COLO668 (cell line): ENCODE results near the gene KCNJ3.

ENCODE experiments used
- DNase-seq: peaks from one replicate; lab custom pipeline; 2025; ENCODE audit not compliant: unreplicated experiment; lab: John Stamatoyannopoulos, UW

KCNJ3 gene

DNA sequence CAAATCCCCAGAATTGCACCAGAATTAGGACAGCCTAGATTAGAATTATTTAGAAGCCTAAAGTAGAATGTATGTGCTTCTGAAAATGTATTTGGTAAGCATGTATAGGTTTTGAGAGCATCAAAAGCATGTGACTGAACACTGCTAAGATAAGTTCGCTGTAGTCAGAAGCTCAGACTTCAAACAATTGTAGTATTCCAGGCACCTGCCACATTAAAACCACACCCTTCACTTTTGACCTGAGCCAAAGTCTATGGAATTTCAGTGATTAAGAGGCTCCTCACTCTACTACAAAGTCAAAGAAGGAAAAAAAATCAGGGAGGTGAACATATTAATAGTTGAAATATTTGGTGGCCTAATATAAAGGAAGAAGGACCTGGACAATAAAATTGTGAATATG, 8.2 kb downstream of the KCNJ3 start:
- no peak for DNase-seq

DNA sequence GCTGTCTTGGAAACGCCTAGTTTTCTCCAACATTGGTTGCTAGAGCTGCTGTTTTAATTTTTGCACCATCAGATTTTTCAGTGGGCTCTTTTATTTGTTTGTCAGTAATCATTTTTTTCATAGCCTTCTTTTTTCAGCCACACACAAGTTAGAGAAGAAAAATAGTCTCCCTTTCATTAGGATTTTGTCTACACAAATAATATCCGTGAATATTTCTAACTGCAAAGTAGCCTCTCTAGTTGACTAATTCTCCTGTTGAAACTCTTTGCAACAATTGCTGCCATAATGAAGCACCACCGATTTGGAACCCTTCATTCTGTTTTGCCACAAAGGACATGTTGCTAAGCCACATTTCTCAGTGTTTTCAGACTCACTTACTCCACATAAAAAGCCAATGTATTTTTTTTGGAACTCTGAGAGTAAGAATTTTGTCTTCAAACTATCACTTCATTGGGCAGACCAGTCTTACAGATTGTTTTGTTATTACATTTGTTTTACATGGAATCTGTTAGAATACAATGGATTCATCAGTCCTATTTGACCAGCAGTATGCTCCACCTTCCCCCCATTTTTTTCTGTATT, 9.6 kb downstream of the KCNJ3 start:
- no peak for DNase-seq

DNA sequence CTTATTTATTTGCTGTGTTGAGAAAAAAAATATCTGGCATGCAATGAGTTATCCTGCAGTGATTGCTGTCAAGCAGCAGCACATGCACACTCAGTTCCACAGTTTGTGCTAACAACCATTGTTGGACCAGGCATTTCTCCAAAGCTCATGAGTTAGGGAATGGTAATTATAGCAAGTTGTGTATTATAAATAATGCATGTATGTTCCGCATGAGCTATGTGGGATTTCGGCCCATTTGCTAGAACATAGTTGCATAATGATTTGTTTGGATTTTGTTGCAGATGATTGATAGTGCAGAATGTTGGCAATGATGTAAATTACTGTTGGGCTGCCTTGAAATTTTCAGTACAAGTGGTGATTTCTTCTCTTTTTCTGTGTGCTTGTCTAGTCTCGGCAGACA, 10.7 kb downstream of the KCNJ3 start:
- no peak for DNase-seq

DNA sequence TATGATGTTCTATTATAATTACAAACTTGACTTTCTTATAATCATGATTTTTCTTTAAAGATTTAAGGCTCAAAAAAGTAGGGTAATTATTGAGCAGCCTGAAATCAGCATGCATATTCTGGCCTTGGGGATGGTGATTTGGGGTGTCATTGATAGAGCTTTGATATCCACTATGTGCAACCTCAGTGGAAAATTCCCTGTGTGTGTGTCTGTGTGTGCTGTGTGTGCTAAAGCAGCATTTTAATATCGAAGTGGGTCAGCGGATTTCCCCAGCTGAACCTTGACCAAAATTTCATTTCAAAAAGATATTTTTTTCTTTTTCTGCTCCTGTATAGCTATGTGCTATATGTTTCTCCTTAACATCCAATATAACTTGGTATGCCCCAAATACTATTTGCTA, 11.6 kb downstream of the KCNJ3 start:
- no peak for DNase-seq

DNA sequence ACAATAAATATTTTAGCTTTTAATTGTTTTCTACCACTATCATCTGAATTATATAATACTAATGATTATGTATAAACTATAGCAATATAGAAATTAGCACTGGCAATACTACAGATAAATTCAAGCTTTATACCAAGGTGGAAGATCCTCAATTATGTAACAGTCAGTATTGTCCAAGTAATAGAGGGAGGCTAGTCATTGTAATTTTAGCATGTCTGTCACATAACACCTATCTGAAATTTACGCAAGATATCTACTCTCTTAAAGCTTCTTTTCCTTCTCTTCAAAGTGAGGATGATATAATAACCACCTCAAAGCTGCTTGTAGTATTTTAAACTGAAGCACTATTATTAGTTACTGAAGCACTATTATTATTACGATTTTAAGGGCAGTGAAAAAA, 12.2 kb downstream of the KCNJ3 start:
- DNase-seq = no peak

DNA sequence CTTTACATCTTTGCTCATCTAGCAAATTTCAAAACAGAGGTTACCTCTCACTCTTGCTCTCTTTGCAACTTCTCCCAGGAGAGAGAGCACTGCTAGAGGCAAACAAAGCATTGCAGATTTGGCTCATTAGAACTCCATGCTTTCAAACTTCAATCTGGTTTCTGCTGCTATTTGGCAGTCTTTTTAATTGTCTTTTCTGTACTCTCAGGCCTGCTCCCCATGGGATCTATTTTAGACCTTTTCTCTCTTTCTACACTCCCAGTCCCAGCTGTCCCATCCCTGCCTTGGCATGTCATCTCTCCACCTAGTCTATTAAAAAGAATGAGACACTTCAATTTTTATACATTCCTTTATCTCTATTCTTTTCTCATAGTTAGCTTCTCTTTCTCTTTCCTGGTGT, 15.2 kb downstream of the KCNJ3 start:
- DNase-seq = no peak

DNA sequence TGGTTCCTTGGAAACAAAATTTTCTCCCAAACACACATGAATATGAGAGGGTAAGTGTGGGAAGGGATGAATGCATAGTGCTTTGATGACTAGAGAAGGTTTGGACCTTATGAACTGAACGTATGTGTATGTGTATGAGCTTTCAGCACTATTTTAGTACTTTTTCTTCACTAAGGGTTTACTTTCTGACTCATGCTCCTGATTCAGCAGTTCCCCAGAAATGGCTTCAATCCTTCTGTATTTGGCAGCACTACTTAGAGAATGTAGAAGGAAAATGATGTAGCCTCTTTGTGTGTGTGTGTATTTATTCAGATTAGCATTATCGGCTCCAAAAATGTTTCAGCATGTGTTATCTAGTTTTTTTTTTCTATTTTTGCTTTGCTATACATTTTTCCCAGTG, 22.2 kb downstream of the KCNJ3 start:
- no peak for DNase-seq

DNA sequence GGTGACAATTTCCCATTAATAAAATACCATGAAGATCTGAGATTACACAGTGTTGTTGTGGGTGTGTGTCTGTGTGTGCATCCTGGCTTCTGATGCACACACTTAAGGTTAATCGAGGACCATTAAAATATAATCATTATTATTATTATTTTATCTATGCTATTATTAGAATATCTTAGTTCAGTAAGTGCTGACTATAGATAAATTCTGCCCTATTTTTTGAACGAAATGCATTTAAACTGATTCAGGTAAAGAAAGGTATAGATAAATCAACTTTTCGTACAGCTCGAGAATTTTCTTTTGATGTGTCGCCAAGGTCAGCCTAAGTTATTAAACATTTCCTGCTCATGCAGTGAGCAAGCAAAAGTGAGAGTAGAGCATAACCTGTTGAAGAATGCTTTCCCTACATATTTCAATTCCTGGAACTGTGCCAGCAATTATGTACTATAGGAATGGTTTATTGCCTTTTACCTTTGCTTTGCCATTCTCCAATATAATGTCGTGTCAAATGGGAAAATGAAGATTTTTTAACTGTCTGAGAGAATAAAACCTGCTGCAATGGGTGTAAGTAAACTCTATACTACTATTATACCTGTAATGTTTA, 25.8 kb downstream of the KCNJ3 start:
- DNase-seq = no peak

DNA sequence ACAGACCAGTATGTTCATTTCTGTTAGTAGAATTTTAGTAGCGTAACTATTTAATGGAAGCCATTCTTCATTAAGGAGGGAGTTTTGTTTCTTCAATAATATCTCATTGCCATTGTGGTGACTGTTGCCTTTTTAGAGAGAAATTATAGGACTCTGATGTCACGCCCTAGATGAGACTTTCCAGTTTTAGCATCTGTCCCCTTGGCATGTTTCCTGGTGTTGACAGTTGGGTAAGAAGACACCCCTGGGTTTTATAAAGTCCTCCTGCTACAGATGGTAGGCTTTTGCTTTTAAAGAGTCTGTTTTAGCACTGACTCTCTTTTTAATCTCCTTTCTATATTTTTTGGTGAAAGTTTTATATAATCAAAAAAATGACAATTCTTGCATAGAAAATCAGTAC, 41.9 kb downstream of the KCNJ3 start:
- no peak for DNase-seq

DNA sequence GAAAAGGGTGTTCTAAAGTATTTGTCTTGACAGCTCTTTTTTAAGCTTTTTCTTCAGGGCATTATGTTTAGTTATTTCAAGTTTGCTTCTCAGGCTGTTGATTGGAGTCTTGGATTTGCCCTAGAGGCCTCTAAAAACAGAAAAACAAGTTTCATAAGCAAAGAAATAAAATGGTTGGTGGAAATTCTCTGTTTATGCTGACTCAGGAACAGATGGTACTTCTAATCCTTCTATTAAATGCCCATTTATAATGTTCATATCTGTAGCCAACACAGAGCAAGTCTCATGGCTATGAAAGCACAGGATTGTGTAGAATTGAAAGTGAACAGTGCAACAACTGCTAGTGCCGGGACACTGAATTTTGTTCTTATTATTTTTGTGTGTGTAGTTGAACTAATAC, 60.4 kb downstream of the KCNJ3 start:
- no peak for DNase-seq

DNA sequence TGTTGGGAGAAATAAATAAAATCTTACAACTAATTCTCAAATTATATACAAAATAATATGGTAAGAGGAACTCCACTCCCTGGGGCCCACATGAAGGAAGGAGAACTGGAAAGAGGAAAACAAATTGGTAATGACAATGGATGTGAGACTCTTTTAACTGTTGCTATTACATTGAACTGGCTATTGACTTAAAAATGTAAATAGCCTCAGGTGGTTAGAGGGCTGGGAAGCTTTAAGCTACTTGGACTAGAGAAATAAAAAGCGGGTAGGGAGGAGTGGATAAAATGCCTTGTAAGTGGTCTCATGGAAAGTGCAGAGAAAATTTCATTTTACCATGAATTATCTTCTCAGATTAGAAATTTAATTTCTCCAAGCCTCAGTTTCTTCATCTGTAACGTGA, 64.1 kb downstream of the KCNJ3 start:
- DNase-seq = no peak

DNA sequence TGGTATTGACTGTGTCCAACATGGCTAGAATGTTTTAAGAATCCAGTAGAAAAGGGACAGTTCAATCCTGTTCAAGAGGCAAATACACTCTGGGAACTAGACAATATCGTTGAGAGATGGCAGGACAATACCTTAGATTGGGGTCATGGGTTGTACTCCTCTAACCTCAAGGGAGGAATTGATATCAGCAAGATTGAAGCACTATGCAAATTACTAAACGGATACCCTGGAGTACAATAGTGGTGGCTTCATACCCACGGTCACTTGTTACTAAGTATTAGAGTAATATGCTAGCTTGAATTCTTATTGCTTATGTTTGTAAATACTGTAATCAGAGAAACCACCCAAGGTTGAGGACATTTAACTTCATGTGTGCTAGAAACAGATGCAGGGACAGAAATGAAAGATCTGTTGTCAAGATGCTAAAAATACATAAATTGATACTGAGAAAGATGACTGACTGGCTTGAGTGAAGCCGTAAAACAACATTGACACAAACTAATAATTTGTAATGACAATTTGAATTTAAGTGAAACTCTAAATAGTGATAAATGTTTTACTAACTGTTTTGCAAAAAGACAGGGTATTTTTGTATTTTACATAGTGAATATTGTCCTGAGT, 73.3 kb downstream of the KCNJ3 start:
- no peak for DNase-seq

DNA sequence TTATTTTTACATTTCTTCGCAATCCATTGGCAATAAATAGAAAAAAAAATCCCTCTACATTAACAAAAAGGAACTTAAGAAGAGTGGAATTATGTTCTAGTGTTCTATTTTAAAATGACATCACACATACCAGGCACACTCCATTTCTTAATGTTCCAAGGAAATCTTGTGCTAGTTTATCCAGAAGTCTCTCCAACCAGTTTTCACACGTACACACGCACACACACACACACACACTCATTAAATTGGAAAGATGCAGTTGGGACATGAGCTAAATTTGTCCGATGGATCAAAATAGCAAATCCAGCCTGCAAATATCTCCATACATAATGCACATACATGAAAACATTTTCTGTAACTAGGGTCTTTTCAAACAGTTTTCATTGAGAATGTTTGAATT, 78.3 kb downstream of the KCNJ3 start:
- no peak for DNase-seq

DNA sequence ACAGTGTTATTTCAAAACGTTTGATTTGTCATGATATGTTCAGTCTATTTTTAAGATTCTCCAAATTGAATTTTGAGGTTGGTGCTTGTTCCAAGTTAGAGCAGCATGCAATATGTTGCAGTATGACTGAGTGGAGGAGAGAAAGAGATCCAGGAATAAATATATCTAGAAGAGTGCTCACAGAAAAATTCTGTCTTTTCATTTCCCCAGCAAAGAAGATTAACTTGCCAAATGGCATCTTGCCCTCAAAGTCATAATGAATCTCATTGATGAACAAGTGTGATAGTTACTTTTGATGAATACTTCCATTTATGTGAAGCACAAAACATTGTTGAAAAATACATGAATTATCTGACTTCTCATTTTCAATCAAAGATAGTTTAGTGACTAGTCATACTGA, 95.9 kb downstream of the KCNJ3 start:
- DNase-seq = no peak

DNA sequence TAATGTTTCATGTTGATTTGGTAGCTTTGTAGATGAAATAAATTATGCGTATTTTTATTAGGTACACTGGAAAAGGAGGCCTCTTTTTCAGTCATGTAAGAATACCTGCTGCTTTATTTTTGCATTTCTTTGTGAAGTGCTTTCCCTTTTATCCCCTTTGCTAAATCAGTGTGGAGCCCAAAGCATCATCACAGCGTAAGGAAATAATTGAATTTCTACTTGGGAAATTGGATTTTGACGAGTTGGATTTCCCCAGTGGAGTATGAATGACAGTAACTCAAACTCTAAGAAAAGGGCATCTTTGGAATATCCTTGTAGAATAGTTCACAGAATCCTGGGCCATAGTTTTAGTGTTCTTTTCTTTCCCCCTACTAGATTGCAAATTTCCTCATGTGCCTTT, 97.2 kb downstream of the KCNJ3 start:
- no peak for DNase-seq

DNA sequence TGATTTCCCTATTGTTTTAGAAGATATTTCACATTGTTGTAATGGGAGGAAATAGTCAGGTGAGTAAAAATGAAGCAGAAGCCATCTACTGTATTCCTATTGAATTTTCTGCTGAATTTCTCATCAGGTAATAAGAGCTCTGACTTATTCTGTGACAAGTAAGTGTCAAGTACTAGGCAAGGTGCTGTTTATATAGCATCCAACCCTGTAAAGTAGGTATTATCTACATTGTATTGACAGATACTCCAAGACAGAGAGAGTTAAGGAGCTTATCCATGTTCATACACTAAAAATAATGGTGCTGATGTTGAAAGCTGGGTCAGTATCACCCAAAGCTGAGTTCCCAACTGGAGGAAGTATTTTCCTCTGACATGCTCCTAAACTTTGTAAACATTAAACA, 106.0 kb downstream of the KCNJ3 start:
- no peak for DNase-seq

DNA sequence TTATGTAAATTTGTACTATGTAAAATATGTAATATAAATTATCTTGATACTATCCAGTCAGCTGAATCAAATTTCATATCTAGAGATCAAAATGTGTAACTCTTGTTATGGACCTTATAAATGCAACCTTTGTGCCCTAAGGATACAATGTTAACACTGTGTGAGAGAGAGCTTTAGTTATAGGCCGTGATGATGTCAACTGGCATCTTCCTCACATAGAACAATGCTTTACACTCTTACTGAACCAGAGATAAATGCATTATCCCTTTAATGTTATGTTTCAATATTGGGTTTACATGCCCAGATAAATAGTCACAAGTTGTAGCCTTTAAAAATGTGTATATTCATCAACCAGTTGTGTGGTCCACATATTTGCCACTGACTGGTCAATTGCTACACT, 115.1 kb downstream of the KCNJ3 start:
- no peak for DNase-seq

DNA sequence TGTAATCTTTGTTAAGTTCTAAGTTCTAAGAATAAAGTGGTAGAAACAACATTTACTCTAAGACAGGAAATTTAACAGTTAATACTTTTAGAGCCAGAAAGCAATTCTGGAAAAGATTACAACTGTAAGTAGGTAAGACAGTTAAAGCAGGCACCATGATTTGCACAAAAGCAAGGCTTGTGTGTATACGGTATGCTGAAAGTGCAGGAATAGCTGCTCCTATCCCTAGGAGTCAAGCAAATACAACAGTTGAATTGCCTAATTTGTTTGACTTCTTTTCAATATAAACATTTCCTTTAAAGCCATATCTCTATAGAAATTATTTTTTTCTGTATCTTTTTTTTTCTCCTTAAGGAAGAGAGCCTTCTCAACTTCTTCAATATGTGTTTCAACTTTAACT, 116.4 kb downstream of the KCNJ3 start:
- DNase-seq = no peak

DNA sequence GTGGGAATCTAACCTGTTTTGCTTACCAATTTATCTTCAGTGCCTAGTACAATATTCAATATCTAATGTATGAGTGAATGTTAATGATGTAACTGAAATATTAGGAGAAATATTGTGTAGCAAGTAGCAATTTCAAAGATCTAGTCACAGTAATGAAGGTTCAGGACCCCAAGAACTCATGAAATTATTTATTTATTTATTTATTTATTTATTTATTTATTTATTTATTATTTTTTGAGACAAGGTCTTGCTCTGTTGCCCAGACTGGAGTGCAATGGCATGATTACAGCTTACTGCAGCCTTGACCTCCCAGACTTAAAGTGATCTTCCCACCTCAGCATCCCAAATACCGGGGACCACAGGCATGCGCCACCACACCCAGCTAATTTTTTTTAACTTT, 126.9 kb downstream of the KCNJ3 start:
- DNase-seq = no peak

DNA sequence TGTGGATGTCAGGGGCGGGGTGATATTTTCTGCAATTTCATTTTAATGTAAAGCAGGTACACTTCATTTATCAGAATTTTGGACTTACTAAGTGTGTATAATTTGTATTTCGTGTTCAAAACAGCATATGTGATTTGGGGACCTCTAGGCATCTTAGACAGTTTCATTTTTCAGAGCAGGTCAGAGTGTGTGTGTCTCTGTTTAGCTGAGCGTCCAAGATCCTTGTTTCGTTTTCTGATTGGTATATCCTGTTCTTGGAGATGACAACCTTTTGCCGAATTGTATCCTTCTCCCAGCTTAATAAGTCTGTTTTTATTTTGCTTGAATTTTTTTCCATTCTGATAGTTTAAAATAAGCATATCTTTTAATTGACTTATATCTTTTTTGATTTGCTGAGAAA, 128.3 kb downstream of the KCNJ3 start:
- no peak for DNase-seq

DNA sequence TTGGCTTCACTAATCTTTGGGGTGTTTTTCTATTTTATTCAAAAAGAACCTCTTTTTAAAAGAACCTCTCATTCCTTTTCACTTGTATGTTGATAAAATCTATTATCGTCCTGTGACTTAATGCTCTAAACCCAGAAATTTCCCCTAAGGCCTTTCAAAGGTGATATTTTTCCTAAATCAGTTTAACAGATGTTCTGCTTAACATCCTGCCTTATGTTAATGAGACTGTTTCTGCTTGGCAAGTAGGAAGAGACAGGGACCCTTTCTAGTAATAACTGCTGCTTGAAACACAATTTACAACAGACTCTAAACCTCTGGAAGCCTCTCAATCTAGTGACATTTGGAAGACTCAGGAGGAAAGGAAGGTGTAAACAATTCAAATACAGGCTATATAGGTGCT, 128.8 kb downstream of the KCNJ3 start:
- DNase-seq = no peak

DNA sequence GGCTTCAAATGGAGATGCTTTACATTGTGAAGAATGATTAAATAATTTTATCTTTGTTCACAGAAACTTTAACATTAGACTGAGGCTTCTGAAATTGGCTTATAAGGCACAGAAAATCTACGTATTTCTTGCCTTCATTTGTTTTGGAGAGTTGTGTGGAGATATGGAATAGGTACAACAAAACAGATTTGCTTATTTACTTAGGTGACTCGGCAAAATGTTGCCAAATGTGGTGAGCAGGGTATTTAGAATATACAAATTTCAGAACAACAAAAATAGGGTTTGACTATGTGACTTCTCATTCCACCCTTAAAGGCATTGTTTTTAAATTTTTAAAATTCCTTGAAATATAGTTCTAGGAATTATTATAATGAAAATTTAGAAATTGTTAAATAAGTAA, 134.2 kb downstream of the KCNJ3 start:
- no peak for DNase-seq

DNA sequence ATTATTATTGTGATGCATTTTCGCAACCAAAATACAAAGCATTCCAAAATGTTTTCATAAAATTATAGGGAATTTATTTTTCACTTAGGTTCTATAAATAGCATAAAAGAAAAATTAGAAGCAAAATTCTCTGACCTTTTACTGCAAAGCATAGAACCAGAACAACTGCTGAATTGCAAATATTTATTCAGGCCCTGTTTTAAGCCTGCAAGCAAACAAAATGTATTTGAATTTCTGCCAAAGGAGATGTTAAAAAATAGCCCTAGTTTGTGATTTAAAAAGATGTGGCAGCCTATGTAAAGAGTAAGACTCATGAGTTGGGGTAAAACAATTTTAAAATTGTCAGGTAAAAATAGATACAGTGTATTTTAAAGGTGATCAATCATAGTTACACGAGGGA, 138.1 kb downstream of the KCNJ3 start:
- DNase-seq = no peak
